Measurements from ENCODE around the gene FXR2.

FXR2 gene

GRCh38 chr17:7629939-7630571 lies 15.4 kb upstream of the FXR2 start, which contains the start of gene SHBG:
Gene SHBG (plus strand): TSS chr17:7630135. CDS start chr17:7630173, 38 bp downstream.
- H4K8ac ChIP-seq (ENCODE audit: low read depth, low read length), result no peak within 1 kb of the TSS
- H3K4me1 ChIP-seq (ENCODE audit: control insufficient read depth in 2 of 2, insufficient read depth in 1 of 2, low read depth in 1 of 2, low read length in 2 of 2), result peaks cover 8 to 19% of the 10 kb centered on the region in 2 donors
- H2BK15ac ChIP-seq (ENCODE audit: low read length), result peak within 1 kb of the TSS; percentile 16
- H2BK120ac ChIP-seq (ENCODE audit: low read depth, low read length), result no peak within 1 kb of the TSS
- peak within 1 kb of the TSS; percentile 33 for H3K9ac ChIP-seq (ENCODE audit: low read depth, low read length, poor library complexity)
- no peak within 1 kb of the TSS for H3K4me3 ChIP-seq (ENCODE audit: low read length in 2 of 2)
- H4K91ac ChIP-seq (ENCODE audit: low read depth, low read length, poor library complexity), result peak within 1 kb of the TSS; percentile 82
- peak within 1 kb of the TSS; percentile 99 for H2AK5ac ChIP-seq (ENCODE audit: low read depth, low read length)
- H3K79me1 ChIP-seq (ENCODE audit: low read depth, low read length), result no peaks in the 10 kb centered on the region
- H2AFZ ChIP-seq (ENCODE audit: low read length), result peak within 1 kb of the TSS; percentile 67
- peak within 1 kb of the TSS; percentile 63 for H3K14ac ChIP-seq (ENCODE audit: low read length)
- no peak within 1 kb of the TSS for H3K4ac ChIP-seq (ENCODE audit: low read length)
- no peaks in the 10 kb centered on the region for H3K27me3 ChIP-seq (ENCODE audit: control insufficient read depth in 3 of 3, insufficient read depth in 3 of 3, low read depth in 1 of 3, low read length in 3 of 3)
- no peaks in the 10 kb centered on the region for H3K9me3 ChIP-seq (replicated peaks in 1 of 2; ENCODE audit: control insufficient read depth in 2 of 2, insufficient read depth in 1 of 2, low read depth in 1 of 2, low read length in 2 of 2)
- H3K23ac ChIP-seq (ENCODE audit: low read depth, low read length, poor library complexity), result peak within 1 kb of the TSS; percentile 13
- no peak within 1 kb of the TSS for H3K4me2 ChIP-seq (ENCODE audit: insufficient read depth, low read length, poor library complexity, severe bottlenecking)
- H2BK5ac ChIP-seq (ENCODE audit: low read length), result no peak within 1 kb of the TSS
- peak within 1 kb of the TSS; percentile 46 for H2BK12ac ChIP-seq (ENCODE audit: low read length)
- no CpG with 5 or more reads among the region's 13 CpGs for WGBS, 2 donors (ENCODE audit: extremely low coverage in 2 of 2, insufficient read length in 2 of 2, insufficient replicate concordance in 1 of 2)
- peaks cover 0 to 7% of the 10 kb centered on the region in 2 donors for H3K36me3 ChIP-seq (replicated peaks in 1 of 2; ENCODE audit: control insufficient read depth in 2 of 2, insufficient read depth in 2 of 2, low read length in 2 of 2)
- DNase-seq (ENCODE audit: low spot score), result no peak
- H3K27ac ChIP-seq (replicated peaks; ENCODE audit: low read length), result no peak within 1 kb of the TSS
- peak within 1 kb of the TSS; percentile 81 for H3K18ac ChIP-seq (ENCODE audit: low read length)

GRCh38 chr17:7627250-7628121 lies 12.8 kb upstream of the FXR2 start, which contains the start of gene SAT2:
Gene SAT2 (minus strand): TSS chr17:7627821. CDS start chr17:7627635, 186 bp downstream.
- no CpG with 5 or more reads among the region's 54 CpGs for WGBS, 2 donors (ENCODE audit: extremely low coverage in 2 of 2, insufficient read length in 2 of 2, insufficient replicate concordance in 1 of 2)
- Histone ChIP-seq H2BK15ac (ENCODE audit: low read length) (no peak within 1 kb of the TSS), H3K4ac (ENCODE audit: low read length) (no peak within 1 kb of the TSS), H2AFZ (ENCODE audit: low read length) (peak within 1 kb of the TSS; percentile 95), H3K23ac (ENCODE audit: low read depth, low read length, poor library complexity) (no peak within 1 kb of the TSS), H2BK120ac (ENCODE audit: low read depth, low read length) (no peak within 1 kb of the TSS), H3K79me1 (ENCODE audit: low read depth, low read length) (no peaks in the 10 kb centered on the region), H2BK12ac (ENCODE audit: low read length) (no peak within 1 kb of the TSS), H4K8ac (ENCODE audit: low read depth, low read length) (no peak within 1 kb of the TSS), H3K4me2 (ENCODE audit: insufficient read depth, low read length, poor library complexity, severe bottlenecking) (peak within 1 kb of the TSS; percentile 73), H3K14ac (ENCODE audit: low read length) (peak within 1 kb of the TSS; percentile 57), H3K4me1 (ENCODE audit: control insufficient read depth in 2 of 2, insufficient read depth in 1 of 2, low read depth in 1 of 2, low read length in 2 of 2) (peaks cover 8 to 13% of the 10 kb centered on the region in 2 donors), H2BK5ac (ENCODE audit: low read length) (peak within 1 kb of the TSS; percentile 62), H3K36me3 (replicated peaks in 1 of 2; ENCODE audit: control insufficient read depth in 2 of 2, insufficient read depth in 2 of 2, low read length in 2 of 2) (peaks cover 0 to 7% of the 10 kb centered on the region in 2 donors), H3K4me3 (ENCODE audit: low read length in 2 of 2) (peak within 1 kb of the TSS; percentile 84 to 89), H3K18ac (ENCODE audit: low read length) (peak within 1 kb of the TSS; percentile 98), H2AK5ac (ENCODE audit: low read depth, low read length) (no peak within 1 kb of the TSS), H3K27ac (replicated peaks; ENCODE audit: low read length) (peak within 1 kb of the TSS; percentile 92), H3K9me3 (replicated peaks in 1 of 2; ENCODE audit: control insufficient read depth in 2 of 2, insufficient read depth in 1 of 2, low read depth in 1 of 2, low read length in 2 of 2) (no peaks in the 10 kb centered on the region), H4K91ac (ENCODE audit: low read depth, low read length, poor library complexity) (peak within 1 kb of the TSS; percentile 53), H3K27me3 (ENCODE audit: control insufficient read depth in 3 of 3, insufficient read depth in 3 of 3, low read depth in 1 of 3, low read length in 3 of 3) (no peaks in the 10 kb centered on the region), H3K9ac (ENCODE audit: low read depth, low read length, poor library complexity) (peak within 1 kb of the TSS; percentile 78)
- peak; percentile 92 for DNase-seq (ENCODE audit: low spot score)

GRCh38 chr17:7626956-7627249 lies 12.2 kb upstream of the FXR2 start:
- peak overlapping the region; percentile 95 for H2AFZ ChIP-seq (ENCODE audit: low read length)
- H3K4me3 ChIP-seq (ENCODE audit: low read length in 2 of 2), result peak overlapping the region; percentile 84 to 89
- no peak overlapping the region for H3K4ac ChIP-seq (ENCODE audit: low read length)
- H4K8ac ChIP-seq (ENCODE audit: low read depth, low read length), result no peak overlapping the region
- H3K14ac ChIP-seq (ENCODE audit: low read length), result no peak overlapping the region
- no peak overlapping the region for H3K23ac ChIP-seq (ENCODE audit: low read depth, low read length, poor library complexity)
- peak overlapping the region; percentile 73 for H3K4me2 ChIP-seq (ENCODE audit: insufficient read depth, low read length, poor library complexity, severe bottlenecking)
- H4K91ac ChIP-seq (ENCODE audit: low read depth, low read length, poor library complexity), result no peak overlapping the region
- H2BK5ac ChIP-seq (ENCODE audit: low read length), result peak overlapping the region; percentile 62
- WGBS, 2 donors (ENCODE audit: extremely low coverage in 2 of 2, insufficient read length in 2 of 2, insufficient replicate concordance in 1 of 2), result no CpG with 5 or more reads among the region's 6 CpGs
- H3K18ac ChIP-seq (ENCODE audit: low read length), result peak overlapping the region; percentile 84
- no peaks in the 10 kb centered on the region for H3K9me3 ChIP-seq (replicated peaks in 1 of 2; ENCODE audit: control insufficient read depth in 2 of 2, insufficient read depth in 1 of 2, low read depth in 1 of 2, low read length in 2 of 2)
- H2AK5ac ChIP-seq (ENCODE audit: low read depth, low read length), result no peak overlapping the region
- no peak overlapping the region for H2BK120ac ChIP-seq (ENCODE audit: low read depth, low read length)
- no peak for DNase-seq (ENCODE audit: low spot score)
- peaks cover 0 to 7% of the 10 kb centered on the region in 2 donors for H3K36me3 ChIP-seq (replicated peaks in 1 of 2; ENCODE audit: control insufficient read depth in 2 of 2, insufficient read depth in 2 of 2, low read length in 2 of 2)
- H3K27ac ChIP-seq (replicated peaks; ENCODE audit: low read length), result peak overlapping the region; percentile 92
- no peaks in the 10 kb centered on the region for H3K79me1 ChIP-seq (ENCODE audit: low read depth, low read length)
- H3K9ac ChIP-seq (ENCODE audit: low read depth, low read length, poor library complexity), result peak overlapping the region; percentile 46
- H2BK15ac ChIP-seq (ENCODE audit: low read length), result no peak overlapping the region
- no peak overlapping the region for H2BK12ac ChIP-seq (ENCODE audit: low read length)
- H3K4me1 ChIP-seq (ENCODE audit: control insufficient read depth in 2 of 2, insufficient read depth in 1 of 2, low read depth in 1 of 2, low read length in 2 of 2), result peaks cover 8 to 13% of the 10 kb centered on the region in 2 donors
- H3K27me3 ChIP-seq (ENCODE audit: control insufficient read depth in 3 of 3, insufficient read depth in 3 of 3, low read depth in 1 of 3, low read length in 3 of 3), result no peaks in the 10 kb centered on the region

GRCh38 chr17:7626307-7626706 lies 11.6 kb upstream of the FXR2 start:
- Histone ChIP-seq H2BK12ac (ENCODE audit: low read length) (no peak overlapping the region), H3K36me3 (replicated peaks in 1 of 2; ENCODE audit: control insufficient read depth in 2 of 2, insufficient read depth in 2 of 2, low read length in 2 of 2) (peaks cover 0 to 7% of the 10 kb centered on the region in 2 donors), H4K91ac (ENCODE audit: low read depth, low read length, poor library complexity) (no peak overlapping the region), H2BK120ac (ENCODE audit: low read depth, low read length) (no peak overlapping the region), H3K9ac (ENCODE audit: low read depth, low read length, poor library complexity) (no peak overlapping the region), H3K18ac (ENCODE audit: low read length) (no peak overlapping the region), H2AFZ (ENCODE audit: low read length) (no peak overlapping the region), H3K27me3 (ENCODE audit: control insufficient read depth in 3 of 3, insufficient read depth in 3 of 3, low read depth in 1 of 3, low read length in 3 of 3) (no peaks in the 10 kb centered on the region), H3K23ac (ENCODE audit: low read depth, low read length, poor library complexity) (no peak overlapping the region), H3K27ac (replicated peaks; ENCODE audit: low read length) (no peak overlapping the region), H3K79me1 (ENCODE audit: low read depth, low read length) (no peaks in the 10 kb centered on the region), H2AK5ac (ENCODE audit: low read depth, low read length) (no peak overlapping the region), H3K4me3 (ENCODE audit: low read length in 2 of 2) (peak overlapping the region in 1 of 2 donors; percentile 84), H3K4ac (ENCODE audit: low read length) (no peak overlapping the region), H3K4me2 (ENCODE audit: insufficient read depth, low read length, poor library complexity, severe bottlenecking) (no peak overlapping the region), H2BK15ac (ENCODE audit: low read length) (no peak overlapping the region), H4K8ac (ENCODE audit: low read depth, low read length) (no peak overlapping the region), H2BK5ac (ENCODE audit: low read length) (no peak overlapping the region), H3K14ac (ENCODE audit: low read length) (no peak overlapping the region), H3K9me3 (replicated peaks in 1 of 2; ENCODE audit: control insufficient read depth in 2 of 2, insufficient read depth in 1 of 2, low read depth in 1 of 2, low read length in 2 of 2) (no peaks in the 10 kb centered on the region), H3K4me1 (ENCODE audit: control insufficient read depth in 2 of 2, insufficient read depth in 1 of 2, low read depth in 1 of 2, low read length in 2 of 2) (peaks cover 8 to 13% of the 10 kb centered on the region in 2 donors)
- no CpG with 5 or more reads among the region's 7 CpGs for WGBS, 2 donors (ENCODE audit: extremely low coverage in 2 of 2, insufficient read length in 2 of 2, insufficient replicate concordance in 1 of 2)
- no peak for DNase-seq (ENCODE audit: low spot score)

All from neuronal stem cell (in vitro differentiated cells).